HK-2 (cell line): ENCODE results near the gene ATL1.

ENCODE experiments used
- DNase-seq: peaks from one replicate; pipeline ENCODE4 v3.0.0-alpha.2; 2018; ENCODE audit not compliant: unreplicated experiment

The ATL1 gene

GRCh38 chr14:50559990-50560930, at the start of gene ATL1:
ATL1 (plus strand) TSS chr14:50560145; CDS start chr14:50560266, 121 bp downstream.
- DNase-seq = peak; percentile 71

- no peak for DNase-seq
Observed at GRCh38 chr14:50510157-50510556, 49.8 kb upstream of the ATL1 start.

GRCh38 chr14:50512463-50512862, 47.5 kb upstream of the ATL1 start:
- DNase-seq = no peak

- DNase-seq = no peak
Observed at GRCh38 chr14:50516091-50516490, 43.9 kb upstream of the ATL1 start.

- no peak for DNase-seq
Observed at GRCh38 chr14:50520947-50521815, 38.8 kb upstream of the ATL1 start.

GRCh38 chr14:50521912-50522341, 38.0 kb upstream of the ATL1 start:
- no peak for DNase-seq

GRCh38 chr14:50523271-50524041, 36.5 kb upstream of the ATL1 start:
- no peak for DNase-seq

GRCh38 chr14:50524060-50524459, 35.9 kb upstream of the ATL1 start:
- DNase-seq = no peak

- no peak for DNase-seq
Observed at GRCh38 chr14:50524731-50525515, 35.0 kb upstream of the ATL1 start.

GRCh38 chr14:50528000-50528399, 31.9 kb upstream of the ATL1 start:
- DNase-seq = no peak

- DNase-seq = no peak
Observed at GRCh38 chr14:50529288-50530179, 30.4 kb upstream of the ATL1 start.

- DNase-seq = no peak
Observed at GRCh38 chr14:50530358-50530757, 29.6 kb upstream of the ATL1 start.

GRCh38 chr14:50530794-50531365, 29.1 kb upstream of the ATL1 start:
- DNase-seq = no peak

- DNase-seq = peak; percentile 56
Observed at GRCh38 chr14:50531595-50532501, 28.1 kb upstream of the ATL1 start.

- DNase-seq = peak; percentile 92
Observed at GRCh38 chr14:50532502-50533240, 27.3 kb upstream of the ATL1 start, which contains the start of gene MAP4K5. MAP4K5 (minus strand) TSS chr14:50532569; CDS start chr14:50532049, 520 bp downstream.

GRCh38 chr14:50533241-50533705, 26.7 kb upstream of the ATL1 start:
- DNase-seq = no peak

- no peak for DNase-seq
Observed at GRCh38 chr14:50533806-50534205, 26.1 kb upstream of the ATL1 start.
